ENCODE results near the gene SPPL2B. TPM values are rescaled to one million over a fixed set of nuclear protein-coding genes. Genes with fewer than 3 reads are reported as not detected.

The SPPL2B gene
- polyA plus RNA-seq, 1 of the 3 experiments (the other 2 are of a cell fraction): 58.1 TPM

- WGBS (ENCODE audit: low lambda C conversion rate): 91% methylated on average over 17 of the region's 25 CpGs
Measured at GRCh38 chr19:2317756-2318155, 10.7 kb upstream of the SPPL2B start.

More at GRCh38 chr19:2317756-2318155, 10.7 kb upstream of the SPPL2B start:
- peaks cover 0 to 2% of the 10 kb centered on the region in 2 experiments; a peak in 1 of 4 replicates for H3K4me1 ChIP-seq (ENCODE audit: control insufficient read depth in 1 of 2, insufficient read depth in 2 of 2, low read depth in 1 of 2, low read length in 1 of 2)
- DNase-seq: no peak
- H3K9me3 ChIP-seq: no peaks in the 10 kb centered on the region
- H3K9ac ChIP-seq: no peak overlapping the region
- no peak overlapping the region for H3K27ac ChIP-seq (ENCODE audit: low read depth in 2 of 2, low read length in 1 of 2)
- H3F3A ChIP-seq (replicated peaks; ENCODE audit: insufficient read depth): peaks cover 7% of the 10 kb centered on the region
- POLR2A ChIA-PET: no interaction called here
- H2AFZ ChIP-seq (ENCODE audit: low read depth): no peak overlapping the region
- H3K4me2 ChIP-seq: no peak overlapping the region
- CTCF ChIA-PET: interaction anchor here (2.1 to 13.0 kb wide), 6 partner anchors 20 to 162 kb away, joined by 12 to 284 read pairs (median 54); partner anchors contain the start of gene PLEKHJ1
- peaks cover 0 to 7% of the 10 kb centered on the region in 2 experiments for H3K36me3 ChIP-seq (replicated peaks in 1 of 2; ENCODE audit: control insufficient read depth in 1 of 2, insufficient read depth in 2 of 2, low read length in 1 of 2)
- TF ChIP-seq ELF1 (IDR thresholded peaks at IDR 0.05) (no peak), CHD2 (IDR thresholded peaks at IDR 0.05; ENCODE audit: low read length, partially characterized antibody) (no peak), TAF1 (IDR thresholded peaks at IDR 0.05; ENCODE audit: borderline replicate concordance, low read depth, low read length) (no peak), RXRA (IDR thresholded peaks at IDR 0.05; ENCODE audit: borderline replicate concordance, low read depth) (no peak), NFIC (IDR thresholded peaks at IDR 0.05; ENCODE audit: borderline replicate concordance) (no peak), SIN3A (IDR thresholded peaks at IDR 0.05; ENCODE audit: borderline replicate concordance, low read depth, low read length) (no peak), REST (IDR thresholded peaks at IDR 0.05; ENCODE audit: low read depth, low read length) (no peak), FOXJ3 (CRISPR knock-in tag; IDR thresholded peaks at IDR 0.05) (no peak), PBX3 (IDR thresholded peaks at IDR 0.05) (no peak), TCF12 (IDR thresholded peaks at IDR 0.05) (no peak), FOSL2 (IDR thresholded peaks at IDR 0.05; ENCODE audit: borderline replicate concordance, low read depth) (no peak), NRF1 (IDR thresholded peaks at IDR 0.05; ENCODE audit: low read depth, low read length) (no peak), GATA2 (CRISPR knock-in tag; IDR thresholded peaks at IDR 0.05) (no peak), CTCF (IDR thresholded peaks at IDR 0.05) (no peak), SMC3 (IDR thresholded peaks at IDR 0.05; ENCODE audit: low read depth, low read length) (no peak), RCOR1 (IDR thresholded peaks at IDR 0.05; ENCODE audit: low read length) (no peak), USF1 (IDR thresholded peaks at IDR 0.05; ENCODE audit: borderline replicate concordance, low read depth) (no peak), POLR2AphosphoS5 (IDR thresholded peaks at IDR 0.05; ENCODE audit: low read depth, low read length) (no peak)
- TF ChIP-seq, protein P1, sequence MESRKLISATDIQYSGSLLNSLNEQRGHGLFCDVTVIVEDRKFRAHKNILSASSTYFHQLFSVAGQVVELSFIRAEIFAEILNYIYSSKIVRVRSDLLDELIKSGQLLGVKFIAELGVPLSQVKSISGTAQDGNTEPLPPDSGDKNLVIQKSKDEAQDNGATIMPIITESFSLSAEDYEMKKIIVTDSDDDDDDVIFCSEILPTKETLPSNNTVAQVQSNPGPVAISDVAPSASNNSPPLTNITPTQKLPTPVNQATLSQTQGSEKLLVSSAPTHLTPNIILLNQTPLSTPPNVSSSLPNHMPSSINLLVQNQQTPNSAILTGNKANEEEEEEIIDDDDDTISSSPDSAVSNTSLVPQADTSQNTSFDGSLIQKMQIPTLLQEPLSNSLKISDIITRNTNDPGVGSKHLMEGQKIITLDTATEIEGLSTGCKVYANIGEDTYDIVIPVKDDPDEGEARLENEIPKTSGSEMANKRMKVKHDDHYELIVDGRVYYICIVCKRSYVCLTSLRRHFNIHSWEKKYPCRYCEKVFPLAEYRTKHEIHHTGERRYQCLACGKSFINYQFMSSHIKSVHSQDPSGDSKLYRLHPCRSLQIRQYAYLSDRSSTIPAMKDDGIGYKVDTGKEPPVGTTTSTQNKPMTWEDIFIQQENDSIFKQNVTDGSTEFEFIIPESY (IDR thresholded peaks at IDR 0.05; ENCODE audit: borderline replicate concordance, low read depth): no peak
- no peaks in the 10 kb centered on the region for H3K79me2 ChIP-seq (ENCODE audit: insufficient read depth)
- H3K27me3 ChIP-seq (ENCODE audit: insufficient read depth): no peaks in the 10 kb centered on the region
- H3K9me2 ChIP-seq: no peaks in the 10 kb centered on the region
- H3K4me3 ChIP-seq (ENCODE audit: low read depth in 2 of 2, low read length in 1 of 2): no peak overlapping the region
- H4K20me1 ChIP-seq (ENCODE audit: insufficient read depth): no peaks in the 10 kb centered on the region
